SU-DHL-6 (cell line): ENCODE results near the gene UQCC2.

Source experiments
- EZH2phosphoT487 ChIP-seq: fragments of 200-600 bp; sonication (generic), shearing (Covaris generic); conservative IDR thresholded peaks from 2 replicates; pipeline ENCODE4 v1.6.1; 2018; ENCODE audit warnings: mild to moderate bottlenecking, antibody characterized with exemption, low read length, moderate library complexity, mixed read lengths
- TF ChIP-seq, protein P1 (sequence below): fragments of 200-600 bp; sonication (generic); IDR thresholded peaks from one replicate; pipeline ENCODE4 v1.5.1; 2017; ENCODE audit warnings: antibody characterized with exemption, mild to moderate bottlenecking, low read length, moderate library complexity; ENCODE audit not compliant: insufficient read depth, poor library complexity, severe bottlenecking

DNA sequence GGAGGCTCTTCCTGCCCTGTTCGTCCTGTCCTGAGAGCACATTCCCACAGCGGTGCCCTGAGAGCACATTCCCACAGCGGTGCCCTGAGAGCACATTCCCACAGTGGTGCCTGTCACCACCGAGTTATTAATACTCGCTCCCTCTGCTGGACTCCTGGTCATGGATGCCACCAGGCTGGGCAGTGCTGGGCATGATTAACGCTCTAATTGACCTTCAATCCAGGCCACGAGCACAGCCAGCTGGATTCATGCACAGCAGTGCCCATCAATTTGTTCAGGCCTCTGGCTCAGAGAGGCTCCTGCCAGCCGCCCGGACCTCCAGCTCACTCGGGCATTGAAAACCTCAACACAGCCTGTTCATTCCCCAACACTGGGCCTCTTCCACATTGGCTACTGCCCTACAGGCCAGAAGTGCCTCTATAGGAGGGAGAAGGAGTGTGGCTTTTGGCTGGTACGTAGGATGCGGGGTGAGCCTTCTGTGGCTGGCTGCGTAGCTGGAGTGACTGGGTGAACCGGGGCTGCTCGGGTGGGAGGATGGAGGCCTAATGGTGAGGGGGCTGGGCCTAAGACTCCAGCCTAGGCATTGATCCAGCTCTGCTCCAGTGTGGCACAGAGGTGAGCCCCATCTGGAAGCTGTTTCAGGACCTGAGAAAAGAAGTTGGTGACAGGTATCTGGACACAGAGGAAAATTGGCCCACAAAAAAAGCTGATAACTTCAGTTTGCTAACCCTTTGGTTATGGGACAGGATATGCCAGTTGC is 25.9 kb upstream of the UQCC2 start:
- TF ChIP-seq, protein P1, sequence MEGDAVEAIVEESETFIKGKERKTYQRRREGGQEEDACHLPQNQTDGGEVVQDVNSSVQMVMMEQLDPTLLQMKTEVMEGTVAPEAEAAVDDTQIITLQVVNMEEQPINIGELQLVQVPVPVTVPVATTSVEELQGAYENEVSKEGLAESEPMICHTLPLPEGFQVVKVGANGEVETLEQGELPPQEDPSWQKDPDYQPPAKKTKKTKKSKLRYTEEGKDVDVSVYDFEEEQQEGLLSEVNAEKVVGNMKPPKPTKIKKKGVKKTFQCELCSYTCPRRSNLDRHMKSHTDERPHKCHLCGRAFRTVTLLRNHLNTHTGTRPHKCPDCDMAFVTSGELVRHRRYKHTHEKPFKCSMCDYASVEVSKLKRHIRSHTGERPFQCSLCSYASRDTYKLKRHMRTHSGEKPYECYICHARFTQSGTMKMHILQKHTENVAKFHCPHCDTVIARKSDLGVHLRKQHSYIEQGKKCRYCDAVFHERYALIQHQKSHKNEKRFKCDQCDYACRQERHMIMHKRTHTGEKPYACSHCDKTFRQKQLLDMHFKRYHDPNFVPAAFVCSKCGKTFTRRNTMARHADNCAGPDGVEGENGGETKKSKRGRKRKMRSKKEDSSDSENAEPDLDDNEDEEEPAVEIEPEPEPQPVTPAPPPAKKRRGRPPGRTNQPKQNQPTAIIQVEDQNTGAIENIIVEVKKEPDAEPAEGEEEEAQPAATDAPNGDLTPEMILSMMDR = no peak
- TF ChIP-seq EZH2phosphoT487 = no peak
